Fibroblast of mammary gland (primary cell): ENCODE measurements around the gene GTPBP10.

Experiments
- DNase-seq: peaks from one replicate; pipeline ENCODE4 v3.0.0-alpha.2; 2010; ENCODE audit warnings: low read depth
- H3K4me3 ChIP-seq: 2 replicates; pipeline ENCODE4 v1.5.1; 2011; ENCODE audit warnings: low read depth, mild to moderate bottlenecking, low read length, moderate library complexity; ENCODE audit not compliant: control insufficient read depth
- TF ChIP-seq, protein P1 (sequence below): conservative IDR thresholded peaks from 2 replicates; pipeline ENCODE4 v1.5.1; 2011; ENCODE audit warnings: low read depth, low read length, inconsistent platforms; ENCODE audit not compliant: control insufficient read depth, insufficient read depth

GTPBP10 gene

DNA sequence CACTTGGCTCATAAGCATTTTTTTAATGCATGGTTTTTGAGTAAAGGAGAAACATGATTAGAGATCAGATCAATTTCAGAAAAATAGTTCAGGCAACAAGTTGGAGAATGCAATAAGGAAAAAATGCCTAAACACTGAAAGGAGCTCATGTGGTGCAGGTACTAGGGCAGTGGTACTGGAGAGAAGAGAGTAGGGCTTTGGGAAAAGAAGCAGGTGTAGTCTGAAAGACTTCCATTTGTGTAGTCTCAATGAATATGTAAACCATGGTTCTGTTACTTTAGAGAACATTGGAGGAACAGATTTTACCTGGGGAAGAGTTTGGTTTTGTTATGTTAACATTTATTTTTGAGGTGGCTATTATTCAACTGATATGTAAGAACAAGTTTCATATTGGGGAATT lies 5.5 kb downstream of the GTPBP10 start:
- no peak for DNase-seq
- TF ChIP-seq, protein P1, sequence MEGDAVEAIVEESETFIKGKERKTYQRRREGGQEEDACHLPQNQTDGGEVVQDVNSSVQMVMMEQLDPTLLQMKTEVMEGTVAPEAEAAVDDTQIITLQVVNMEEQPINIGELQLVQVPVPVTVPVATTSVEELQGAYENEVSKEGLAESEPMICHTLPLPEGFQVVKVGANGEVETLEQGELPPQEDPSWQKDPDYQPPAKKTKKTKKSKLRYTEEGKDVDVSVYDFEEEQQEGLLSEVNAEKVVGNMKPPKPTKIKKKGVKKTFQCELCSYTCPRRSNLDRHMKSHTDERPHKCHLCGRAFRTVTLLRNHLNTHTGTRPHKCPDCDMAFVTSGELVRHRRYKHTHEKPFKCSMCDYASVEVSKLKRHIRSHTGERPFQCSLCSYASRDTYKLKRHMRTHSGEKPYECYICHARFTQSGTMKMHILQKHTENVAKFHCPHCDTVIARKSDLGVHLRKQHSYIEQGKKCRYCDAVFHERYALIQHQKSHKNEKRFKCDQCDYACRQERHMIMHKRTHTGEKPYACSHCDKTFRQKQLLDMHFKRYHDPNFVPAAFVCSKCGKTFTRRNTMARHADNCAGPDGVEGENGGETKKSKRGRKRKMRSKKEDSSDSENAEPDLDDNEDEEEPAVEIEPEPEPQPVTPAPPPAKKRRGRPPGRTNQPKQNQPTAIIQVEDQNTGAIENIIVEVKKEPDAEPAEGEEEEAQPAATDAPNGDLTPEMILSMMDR: no peak
- H3K4me3 ChIP-seq: no peak overlapping the region

DNA sequence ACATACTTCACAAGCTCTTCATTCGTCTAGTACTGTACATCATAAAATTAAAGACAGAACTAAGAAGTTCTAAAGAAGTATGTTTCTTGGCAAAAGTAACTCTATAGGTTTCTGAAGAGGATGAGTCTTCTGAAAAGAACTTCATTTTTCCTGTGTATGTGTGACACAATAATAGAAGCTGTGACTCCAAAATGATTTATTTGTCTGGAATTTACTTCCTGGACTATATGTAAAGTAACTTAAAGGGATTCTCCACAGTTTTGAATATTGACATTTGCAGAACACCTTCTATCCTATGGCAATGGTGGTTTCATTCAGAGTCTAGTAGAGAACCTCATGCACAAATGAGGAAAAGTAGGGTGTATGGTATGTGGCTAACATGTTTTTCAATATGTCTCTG lies 36.9 kb downstream of the GTPBP10 start:
- TF ChIP-seq, protein P1: no peak
- no peak overlapping the region for H3K4me3 ChIP-seq
- DNase-seq: peak; percentile 66

DNA sequence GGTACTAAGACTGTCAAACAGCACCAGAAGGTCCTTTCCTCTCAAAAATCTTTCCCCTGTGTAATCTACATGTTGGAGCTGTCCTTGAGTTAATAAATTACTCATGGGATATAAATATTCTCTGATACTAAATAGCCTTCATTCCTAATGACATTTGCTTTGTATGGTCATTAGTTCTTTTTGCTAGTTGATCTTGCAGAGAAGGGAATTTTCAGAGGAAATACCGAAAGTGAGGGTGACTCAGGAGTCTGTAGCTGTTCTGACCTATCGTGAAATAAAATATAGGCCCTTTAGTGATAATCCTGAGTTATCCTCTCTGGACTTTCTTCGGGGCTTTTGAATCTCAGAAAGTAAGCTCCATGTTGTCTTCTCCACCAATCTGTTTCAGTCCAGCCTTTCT lies 37.3 kb downstream of the GTPBP10 start:
- no peak overlapping the region for H3K4me3 ChIP-seq
- peak; percentile 68 for DNase-seq
- TF ChIP-seq, protein P1: no peak

DNA sequence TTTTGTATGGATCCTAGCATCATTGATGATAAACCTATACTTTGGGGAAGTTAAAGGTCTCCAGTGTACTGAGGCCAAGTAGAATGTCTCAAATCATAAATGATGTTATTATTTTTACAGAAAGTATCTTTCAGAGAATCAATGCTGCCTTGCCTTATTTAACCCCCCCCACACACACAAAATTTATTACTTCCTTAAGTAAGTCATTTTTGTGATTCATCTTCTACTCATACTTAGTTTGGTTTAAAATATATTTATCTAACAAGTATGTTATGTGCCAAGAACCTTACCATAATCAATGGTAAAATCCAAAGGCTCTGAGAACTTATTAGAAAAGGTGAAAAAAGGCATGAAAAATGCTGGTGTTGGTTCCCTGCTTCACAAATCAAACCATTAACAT lies 37.9 kb downstream of the GTPBP10 start:
- H3K4me3 ChIP-seq: no peak overlapping the region
- DNase-seq: peak; percentile 66

DNA sequence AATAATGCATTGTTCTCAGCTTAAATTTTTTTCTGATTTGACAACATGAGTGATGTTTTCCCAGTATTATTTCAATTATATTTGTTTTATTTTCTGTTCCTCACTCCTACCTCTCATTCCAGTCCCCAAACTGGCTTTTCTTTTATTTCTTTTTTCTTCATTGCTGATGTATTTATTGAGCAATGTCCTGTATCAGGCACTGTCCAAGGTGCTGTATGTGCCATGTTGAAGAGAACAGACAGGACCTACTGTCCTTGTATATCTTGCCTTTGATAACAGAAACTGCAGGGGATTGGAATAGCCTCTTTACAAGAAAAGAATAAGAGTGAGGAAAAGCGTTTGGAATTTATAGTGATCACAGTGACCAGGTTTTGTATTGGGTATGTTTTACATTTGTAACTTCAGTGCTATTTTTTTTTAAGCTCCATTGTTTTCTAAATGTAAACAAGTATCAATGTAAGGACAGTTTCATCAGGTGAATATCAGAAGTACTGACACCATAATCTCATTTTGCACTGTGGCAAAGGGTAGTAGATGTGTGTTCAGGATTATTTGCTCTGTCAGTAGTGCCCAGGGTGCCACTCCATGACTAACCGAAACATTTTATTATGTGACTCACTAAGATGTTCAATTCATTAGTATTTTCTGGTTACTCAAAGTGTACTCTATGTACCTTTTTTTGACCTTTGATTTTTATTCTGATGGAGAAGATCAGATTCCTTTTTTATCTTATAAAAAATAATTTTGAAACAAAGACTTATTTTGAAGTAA lies 41.1 kb downstream of the GTPBP10 start:
- H3K4me3 ChIP-seq: no peak overlapping the region
- peak; percentile 61 for DNase-seq
- TF ChIP-seq, protein P1: no peak

More for the DNA sequence above, 37.9 kb downstream of the GTPBP10 start:
- TF ChIP-seq, protein P1: no peak

DNA sequence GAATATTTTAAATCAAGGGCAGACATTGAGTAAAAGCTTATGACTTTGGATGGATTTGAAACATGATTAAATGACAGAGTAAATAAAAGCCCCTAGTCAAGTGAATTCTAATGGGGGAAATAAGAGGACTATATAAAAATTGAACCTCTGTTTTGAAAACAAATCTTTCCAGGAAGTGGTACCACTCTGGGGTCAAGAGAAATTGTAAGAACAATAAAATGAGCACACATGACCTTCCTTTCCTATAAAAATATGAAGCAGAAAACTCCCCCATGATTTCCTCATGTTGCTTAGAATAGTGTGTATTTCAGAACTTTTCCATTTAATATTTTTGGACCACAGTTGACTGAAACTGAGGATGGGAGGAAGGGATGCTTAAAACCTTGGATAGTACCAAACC lies 44.4 kb downstream of the GTPBP10 start:
- TF ChIP-seq, protein P1: no peak

DNA sequence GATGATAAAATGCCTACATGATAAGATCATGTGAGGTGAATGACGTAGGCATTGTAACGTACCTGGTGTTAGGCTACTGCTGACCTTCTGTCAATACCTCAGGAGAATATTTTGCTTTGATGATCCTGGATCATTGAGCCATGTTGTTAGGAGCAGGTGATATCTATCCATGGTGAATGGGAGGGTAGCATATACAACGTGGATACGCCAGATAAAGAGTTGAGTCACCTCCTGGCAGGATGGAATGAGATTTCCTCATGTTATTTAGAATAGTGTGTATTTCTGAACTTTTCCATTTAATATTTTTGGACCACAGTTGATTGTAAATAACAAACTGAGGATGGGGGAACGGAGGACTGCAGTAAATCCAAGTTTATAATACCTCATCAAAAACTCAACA lies 45.0 kb downstream of the GTPBP10 start:
- no peak overlapping the region for H3K4me3 ChIP-seq
- TF ChIP-seq, protein P1: no peak
- DNase-seq: no peak

More for the DNA sequence above, 44.4 kb downstream of the GTPBP10 start:
- no peak for DNase-seq
- H3K4me3 ChIP-seq: no peak overlapping the region
